Panc1 (cell line): ENCODE measurements around the gene TRAK1.

ENCODE experiments used
- POLR2AphosphoS5 ChIP-seq: IDR thresholded peaks from 2 replicates; pipeline ENCODE4 v1.6.1; 2012; ENCODE audit warnings: mild to moderate bottlenecking, low read depth, low read length, moderate library complexity
- TF ChIP-seq, protein P1 (sequence below): fragments of 450-650 bp; IDR thresholded peaks from 2 replicates; pipeline ENCODE4 v1.5.1; 2017; ENCODE audit warnings: mild to moderate bottlenecking
- TF ChIP-seq, protein P2 (sequence below), 2 experiments: IDR thresholded peaks; 2 replicates each; pipeline ENCODE4 v1.6.1; 2011 to 2012; ENCODE audit warnings: low read depth in 2 of 2, control low read depth in 1 of 2, low read length in 1 of 2, mild to moderate bottlenecking in 1 of 2, moderate library complexity in 1 of 2; ENCODE audit not compliant: insufficient read depth in 1 of 2

DNA sequence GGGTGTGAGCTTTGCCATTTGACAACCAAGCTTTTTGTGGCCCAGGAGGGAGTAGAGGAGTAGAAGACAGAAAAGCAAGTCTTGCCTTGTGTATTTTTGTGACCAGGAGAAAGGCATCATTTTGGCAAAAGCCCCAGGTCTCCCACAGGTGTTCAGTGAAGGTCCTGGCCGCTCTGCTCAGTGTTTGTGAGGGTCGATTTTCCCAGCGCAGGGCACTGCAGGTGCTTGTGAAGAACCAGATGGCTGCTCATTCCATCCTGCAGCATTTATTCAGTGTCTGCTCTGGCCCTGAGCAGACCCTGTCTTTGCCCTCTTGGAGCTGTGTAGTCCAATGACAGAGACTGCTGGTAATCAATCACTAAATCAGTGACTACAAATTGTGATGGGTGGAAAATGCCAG lies 19.5 kb downstream of the TRAK1 start:
- TF ChIP-seq, protein P1, sequence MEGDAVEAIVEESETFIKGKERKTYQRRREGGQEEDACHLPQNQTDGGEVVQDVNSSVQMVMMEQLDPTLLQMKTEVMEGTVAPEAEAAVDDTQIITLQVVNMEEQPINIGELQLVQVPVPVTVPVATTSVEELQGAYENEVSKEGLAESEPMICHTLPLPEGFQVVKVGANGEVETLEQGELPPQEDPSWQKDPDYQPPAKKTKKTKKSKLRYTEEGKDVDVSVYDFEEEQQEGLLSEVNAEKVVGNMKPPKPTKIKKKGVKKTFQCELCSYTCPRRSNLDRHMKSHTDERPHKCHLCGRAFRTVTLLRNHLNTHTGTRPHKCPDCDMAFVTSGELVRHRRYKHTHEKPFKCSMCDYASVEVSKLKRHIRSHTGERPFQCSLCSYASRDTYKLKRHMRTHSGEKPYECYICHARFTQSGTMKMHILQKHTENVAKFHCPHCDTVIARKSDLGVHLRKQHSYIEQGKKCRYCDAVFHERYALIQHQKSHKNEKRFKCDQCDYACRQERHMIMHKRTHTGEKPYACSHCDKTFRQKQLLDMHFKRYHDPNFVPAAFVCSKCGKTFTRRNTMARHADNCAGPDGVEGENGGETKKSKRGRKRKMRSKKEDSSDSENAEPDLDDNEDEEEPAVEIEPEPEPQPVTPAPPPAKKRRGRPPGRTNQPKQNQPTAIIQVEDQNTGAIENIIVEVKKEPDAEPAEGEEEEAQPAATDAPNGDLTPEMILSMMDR = no peak
- no peak for TF ChIP-seq POLR2AphosphoS5
- TF ChIP-seq, protein P2, sequence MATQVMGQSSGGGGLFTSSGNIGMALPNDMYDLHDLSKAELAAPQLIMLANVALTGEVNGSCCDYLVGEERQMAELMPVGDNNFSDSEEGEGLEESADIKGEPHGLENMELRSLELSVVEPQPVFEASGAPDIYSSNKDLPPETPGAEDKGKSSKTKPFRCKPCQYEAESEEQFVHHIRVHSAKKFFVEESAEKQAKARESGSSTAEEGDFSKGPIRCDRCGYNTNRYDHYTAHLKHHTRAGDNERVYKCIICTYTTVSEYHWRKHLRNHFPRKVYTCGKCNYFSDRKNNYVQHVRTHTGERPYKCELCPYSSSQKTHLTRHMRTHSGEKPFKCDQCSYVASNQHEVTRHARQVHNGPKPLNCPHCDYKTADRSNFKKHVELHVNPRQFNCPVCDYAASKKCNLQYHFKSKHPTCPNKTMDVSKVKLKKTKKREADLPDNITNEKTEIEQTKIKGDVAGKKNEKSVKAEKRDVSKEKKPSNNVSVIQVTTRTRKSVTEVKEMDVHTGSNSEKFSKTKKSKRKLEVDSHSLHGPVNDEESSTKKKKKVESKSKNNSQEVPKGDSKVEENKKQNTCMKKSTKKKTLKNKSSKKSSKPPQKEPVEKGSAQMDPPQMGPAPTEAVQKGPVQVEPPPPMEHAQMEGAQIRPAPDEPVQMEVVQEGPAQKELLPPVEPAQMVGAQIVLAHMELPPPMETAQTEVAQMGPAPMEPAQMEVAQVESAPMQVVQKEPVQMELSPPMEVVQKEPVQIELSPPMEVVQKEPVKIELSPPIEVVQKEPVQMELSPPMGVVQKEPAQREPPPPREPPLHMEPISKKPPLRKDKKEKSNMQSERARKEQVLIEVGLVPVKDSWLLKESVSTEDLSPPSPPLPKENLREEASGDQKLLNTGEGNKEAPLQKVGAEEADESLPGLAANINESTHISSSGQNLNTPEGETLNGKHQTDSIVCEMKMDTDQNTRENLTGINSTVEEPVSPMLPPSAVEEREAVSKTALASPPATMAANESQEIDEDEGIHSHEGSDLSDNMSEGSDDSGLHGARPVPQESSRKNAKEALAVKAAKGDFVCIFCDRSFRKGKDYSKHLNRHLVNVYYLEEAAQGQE (IDR thresholded peaks at IDR 0.05; ENCODE audit: insufficient read depth in 1 of 2, low read depth in 2 of 2, low read length in 1 of 2) = no peak
